SKM-1 (cell line): ENCODE data around the gene SNW1.
"Not testable (repeated sequence)": the region's sequence is repeated elsewhere in the genome, so short reads cannot be mapped to it uniquely, and the experiment has no call there.

Source experiments
- DNase-seq: peaks from one replicate; lab custom pipeline; 2025; ENCODE audit not compliant: unreplicated experiment; lab: John Stamatoyannopoulos, UW

Gene SNW1

DNA sequence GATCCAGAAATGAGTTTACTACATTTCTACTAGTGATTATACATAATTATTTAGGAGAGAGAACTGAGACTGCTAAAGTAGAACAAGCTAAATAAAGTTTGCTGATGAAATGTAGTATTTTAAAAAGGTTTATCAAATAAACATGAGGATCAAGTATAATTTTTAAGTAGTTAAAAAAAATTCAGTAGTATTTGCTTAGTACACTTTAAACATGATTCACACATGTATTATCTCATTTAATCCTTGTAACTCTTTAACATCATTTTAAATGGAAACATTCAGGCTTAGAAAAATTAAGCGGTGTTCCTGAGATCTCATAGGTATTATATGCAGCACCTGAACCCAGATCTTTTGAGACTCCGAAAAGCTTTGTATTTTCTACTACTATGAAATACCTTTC lies 8.7 kb downstream of the SNW1 start:
- no peak for DNase-seq

- DNase-seq, result not testable (repeated sequence)
These were observed 13.5 kb downstream of the SNW1 start for GRCh38 chr14:77747425-77747824.

GRCh38 chr14:77746064-77746702 lies 14.8 kb downstream of the SNW1 start:
- no peak for DNase-seq

GRCh38 chr14:77741438-77741837 lies 19.5 kb downstream of the SNW1 start:
- DNase-seq, result no peak

DNA sequence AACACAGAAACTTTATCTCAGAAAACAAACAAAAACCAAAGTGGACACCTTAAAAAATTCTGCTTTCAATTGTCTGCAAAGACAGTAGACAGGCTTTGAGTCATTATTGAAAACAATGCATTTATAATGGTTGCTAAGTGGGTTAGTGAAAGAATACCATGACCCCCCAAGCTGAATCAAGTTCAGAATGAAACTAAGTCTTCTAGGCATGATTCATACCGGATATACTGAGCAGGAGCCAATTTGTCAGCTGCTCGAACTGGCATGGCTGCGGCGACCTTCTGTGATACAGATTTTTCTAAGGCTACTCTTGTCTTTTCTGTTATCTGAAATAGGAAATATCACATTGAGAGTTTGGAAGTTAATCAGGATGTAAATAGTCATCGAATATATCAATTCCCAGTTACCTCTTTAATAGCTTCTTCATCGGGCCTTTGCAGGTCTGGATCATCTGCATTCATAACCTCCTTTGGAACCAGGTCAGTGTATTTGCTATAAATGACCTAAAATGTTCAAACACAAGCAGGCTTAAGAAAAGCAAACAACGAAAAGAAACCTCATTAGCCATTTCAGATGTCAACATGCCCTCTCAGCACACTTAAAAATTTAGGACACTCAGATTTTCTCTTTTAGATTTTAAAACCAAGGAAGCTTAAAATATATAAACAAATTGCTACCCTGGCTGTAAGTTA lies 22.3 kb downstream of the SNW1 start:
- DNase-seq, result no peak

- no peak for DNase-seq
These were observed 29.9 kb downstream of the SNW1 start for GRCh38 chr14:77730976-77731497.

DNA sequence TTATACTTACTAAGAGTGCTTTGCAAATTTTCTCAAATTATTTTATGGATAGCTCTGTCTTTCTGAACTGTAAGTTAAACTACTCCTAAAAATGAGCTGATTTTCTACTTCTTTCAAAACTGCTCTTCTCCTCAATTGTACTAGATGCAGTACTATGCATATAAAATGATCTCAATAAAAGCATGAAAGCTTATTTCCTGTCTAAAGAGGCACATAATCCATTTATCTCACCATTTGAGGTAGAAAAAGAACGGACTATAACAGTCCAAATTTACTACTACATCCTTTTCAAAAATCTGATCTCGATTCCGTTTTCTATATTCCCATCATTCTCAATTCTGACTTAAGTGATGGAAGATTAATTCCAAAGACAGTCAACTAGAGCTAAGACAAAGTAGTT lies 38.7 kb downstream of the SNW1 start:
- no peak for DNase-seq

DNA sequence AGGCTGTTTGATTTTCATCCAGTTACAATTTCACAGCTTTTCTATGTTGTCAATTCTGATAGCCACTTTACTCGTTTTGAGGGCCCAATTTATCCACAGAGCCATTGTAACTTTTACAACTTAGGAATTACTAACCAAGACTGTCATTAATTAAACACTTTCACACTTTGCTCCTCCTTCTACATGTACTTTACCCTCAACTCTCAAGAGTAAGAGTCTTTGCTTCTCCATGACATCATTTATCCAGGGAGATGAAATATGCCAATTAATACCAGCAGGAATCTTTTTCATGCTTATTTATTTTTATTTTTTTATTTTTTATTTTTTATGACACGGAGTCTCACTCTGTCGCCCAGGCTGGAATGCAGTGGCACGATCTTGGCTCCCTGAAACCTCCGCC lies 39.5 kb downstream of the SNW1 start:
- no peak for DNase-seq

DNA sequence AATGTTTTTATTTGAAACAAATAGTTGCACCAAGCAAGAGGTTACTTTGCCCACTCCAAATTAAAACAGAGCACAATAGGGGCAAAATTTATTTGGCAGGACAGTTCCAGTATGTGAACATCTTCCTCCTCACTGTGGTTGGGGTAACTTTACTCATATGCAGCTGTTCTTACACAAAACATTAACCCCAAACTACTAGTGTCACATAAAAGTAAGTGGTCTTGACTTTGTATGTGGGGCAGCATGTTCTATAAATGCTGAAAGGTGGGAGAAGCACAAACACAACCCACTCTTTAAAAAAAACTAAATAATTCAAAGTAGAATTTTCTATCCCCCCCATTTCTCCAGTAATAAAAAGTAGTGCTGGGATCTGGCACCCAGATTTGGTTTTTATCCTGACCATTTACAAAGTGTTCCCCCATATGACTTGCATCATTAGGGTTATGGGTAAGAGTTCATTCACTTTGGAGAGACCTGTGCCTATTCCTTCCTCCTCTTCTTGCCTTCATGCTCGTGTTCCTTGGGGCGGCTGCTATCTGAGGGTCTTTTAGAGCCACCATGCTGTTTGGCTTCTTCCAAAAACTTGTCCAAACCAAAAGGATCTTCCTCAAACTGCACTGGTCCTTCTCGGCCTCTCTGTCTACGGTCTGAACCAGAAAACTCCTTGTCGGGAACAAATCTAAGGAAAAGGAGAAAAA lies 43.2 kb downstream of the SNW1 start:
- DNase-seq, result no peak

DNA sequence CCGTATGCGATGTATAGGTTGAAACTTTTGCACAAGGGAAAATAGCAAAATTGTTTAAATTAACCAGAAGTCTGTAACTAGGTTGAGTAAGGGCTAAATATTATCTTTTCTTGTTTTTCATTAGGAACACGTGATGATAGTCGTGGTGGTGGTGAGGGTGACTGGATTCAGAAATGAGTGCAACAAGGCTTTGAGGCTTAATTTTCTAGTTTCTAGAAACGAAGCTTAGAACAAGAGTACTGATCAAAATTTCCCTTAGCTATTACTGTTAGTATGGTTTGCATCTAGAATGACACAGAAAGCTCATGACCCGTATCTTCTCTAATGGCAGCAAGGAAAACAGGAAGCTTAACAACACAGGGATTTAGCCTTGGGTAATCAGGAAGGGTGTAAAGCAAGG lies 46.0 kb downstream of the SNW1 start:
- DNase-seq, result no peak

DNA sequence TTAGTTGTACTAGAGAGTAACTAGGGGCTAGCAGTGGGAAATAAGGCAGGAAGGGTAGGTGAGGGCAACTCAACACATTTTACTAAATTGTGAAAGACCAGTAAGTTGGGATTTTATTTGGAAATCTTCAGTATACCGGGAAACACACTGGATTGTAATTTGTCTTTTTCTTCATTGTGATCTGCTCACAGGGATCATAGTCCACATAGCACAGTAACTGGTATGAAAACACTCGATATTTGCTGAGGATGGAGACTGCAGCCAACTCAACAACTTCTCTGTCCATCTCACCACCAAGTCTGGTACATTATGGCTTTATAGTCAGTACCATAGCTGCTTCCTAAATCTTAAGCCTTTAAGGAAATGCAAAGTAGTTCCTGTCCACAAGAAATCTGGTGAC lies 50.6 kb downstream of the SNW1 start:
- DNase-seq, result no peak

DNA sequence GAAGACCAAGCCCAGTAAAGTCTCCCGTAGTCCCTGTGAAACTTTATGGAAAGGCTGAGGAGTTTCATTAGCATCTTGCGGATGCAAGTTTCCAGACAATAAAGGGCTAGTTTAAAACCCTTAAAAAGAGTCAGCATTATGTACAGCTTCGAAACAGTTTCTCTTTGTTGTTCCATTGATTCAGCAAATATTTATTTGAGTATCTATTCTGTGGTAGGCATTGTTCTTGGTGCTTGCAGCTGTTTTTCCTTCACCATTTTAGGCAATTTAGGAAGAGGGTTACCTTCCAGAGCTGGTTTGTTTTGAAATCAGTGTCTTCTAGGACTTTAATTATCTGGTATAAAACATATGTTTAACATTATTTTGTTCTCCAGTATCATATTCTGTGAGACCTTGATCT lies 51.5 kb downstream of the SNW1 start:
- no peak for DNase-seq

GRCh38 chr14:77708749-77709148 lies 52.2 kb downstream of the SNW1 start:
- no peak for DNase-seq

DNA sequence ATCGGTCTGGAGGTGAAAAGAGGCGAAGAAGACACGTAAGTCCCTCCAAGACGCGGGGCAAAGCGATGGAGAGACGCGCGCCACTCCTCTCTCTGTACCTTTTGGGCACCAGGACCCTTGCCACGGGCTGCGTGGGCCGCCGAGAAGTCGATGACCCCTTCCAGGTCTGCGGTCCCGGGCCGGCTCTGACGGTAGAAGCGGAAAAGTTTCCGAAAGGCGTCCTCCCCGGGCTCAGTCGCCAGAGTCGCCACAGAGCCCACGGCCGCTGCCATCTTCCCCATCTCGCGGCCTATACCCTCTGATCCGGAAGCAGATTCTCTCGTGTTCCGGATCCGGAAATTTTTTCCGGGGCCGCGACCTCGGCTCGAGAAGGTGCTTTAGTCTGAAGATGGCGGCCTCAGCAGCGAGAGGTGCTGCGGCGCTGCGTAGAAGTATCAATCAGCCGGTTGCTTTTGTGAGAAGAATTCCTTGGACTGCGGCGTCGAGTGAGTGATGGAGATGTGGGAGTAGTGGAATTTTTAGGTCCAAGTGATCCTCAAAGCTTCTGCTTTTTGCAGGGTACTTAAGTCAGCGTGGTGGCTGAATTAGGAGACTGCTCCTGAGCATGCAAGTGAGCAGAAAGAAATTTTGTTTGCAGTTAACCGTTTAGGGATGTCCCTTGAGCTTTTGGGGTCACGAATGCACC lies 53.1 kb downstream of the SNW1 start, which contains the start of the genes ALKBH1 and SLIRP:
ALKBH1 (minus strand) TSS at position 300 of the 685 bp plus-strand sequence; CDS start at position 281, 19 bp downstream.
SLIRP (plus strand) TSS at position 380 of the 685 bp plus-strand sequence; CDS start at position 389, 9 bp downstream.
- peak; percentile 19 for DNase-seq

DNA sequence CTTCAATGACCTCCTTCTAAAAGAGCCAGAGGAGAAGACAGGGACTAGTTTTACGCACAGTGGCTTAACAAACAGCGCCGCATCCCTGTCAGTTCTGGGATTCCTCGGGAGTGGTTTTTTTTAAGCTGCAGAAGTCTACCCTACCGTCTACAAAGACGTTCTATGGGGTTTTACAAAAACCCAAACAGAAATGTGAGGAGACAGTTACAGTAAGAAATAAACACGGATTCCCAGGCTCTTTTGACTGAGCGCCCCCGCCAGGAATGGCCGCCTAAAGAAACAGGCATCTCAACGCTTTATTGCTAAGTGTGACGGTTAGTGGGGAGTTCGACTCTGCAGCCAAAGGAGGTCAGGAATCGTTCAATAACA lies 53.6 kb downstream of the SNW1 start:
- no peak for DNase-seq

DNA sequence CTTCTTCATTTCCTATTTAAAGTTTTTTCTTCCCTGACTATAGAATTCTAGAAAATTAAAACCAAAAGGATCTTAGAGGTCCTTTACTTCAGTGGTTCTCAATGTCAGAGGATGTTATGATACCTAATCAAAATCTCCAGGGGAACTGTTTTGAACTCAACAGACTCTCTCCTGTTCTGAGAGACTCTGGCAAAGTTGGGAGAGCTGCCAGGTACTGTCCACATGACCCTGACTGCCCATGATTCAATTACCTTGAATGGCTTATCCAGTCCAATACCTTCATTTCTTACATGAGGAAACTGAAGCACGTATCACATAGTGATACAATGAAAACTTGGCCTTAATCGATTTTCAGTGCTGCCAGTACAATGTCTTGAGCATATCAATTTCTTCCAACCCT lies 69.7 kb downstream of the SNW1 start:
- DNase-seq, result no peak

- no peak for DNase-seq
These were observed 78.8 kb downstream of the SNW1 start for GRCh38 chr14:77682158-77682553.

GRCh38 chr14:77681196-77682157 lies 79.5 kb downstream of the SNW1 start:
- DNase-seq, result no peak

GRCh38 chr14:77674931-77675330 lies 86.0 kb downstream of the SNW1 start:
- no peak for DNase-seq

DNA sequence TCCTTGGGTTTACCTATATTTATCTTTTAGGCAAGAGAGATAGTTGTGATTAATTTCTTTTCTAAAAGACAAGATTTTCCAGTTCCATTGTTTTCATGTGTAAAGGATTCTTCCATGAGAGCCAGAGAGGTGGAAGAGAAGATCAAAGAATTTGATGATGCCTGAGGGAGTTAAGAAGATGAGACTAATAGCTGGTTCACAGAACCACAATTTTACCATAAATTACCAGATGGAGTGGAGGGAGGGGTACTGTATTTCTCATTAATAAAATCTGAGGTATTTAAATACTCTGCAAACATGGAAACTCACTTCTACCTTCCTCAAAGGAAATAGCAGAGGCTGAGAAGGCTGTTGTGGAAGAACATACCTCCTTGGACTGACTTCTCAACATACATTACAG lies 87.8 kb downstream of the SNW1 start:
- DNase-seq, result no peak
